Activated naive CD8-positive, alpha-beta T cell treated with anti-CD3 and anti-CD28 coated beads, Interleukin-2, amount 50 U/mL, for 24 hours (primary cell): ENCODE measurements around the gene APBA2.

Experiments used
- ATAC-seq: fragments of 150-1000 bp; cut with Tn5 transposase; one replicate; pipeline ENCODE4 v1.10.0; 2021
- DNase-seq: peaks from one replicate; pipeline ENCODE4 v3.0.0; 2021
- H3K27ac Mint-ChIP-seq: one replicate; pipeline ENCODE4 v1.8.0; 2021; ENCODE audit warnings: mild to moderate bottlenecking, mixed read lengths
- H3K27me3 Mint-ChIP-seq: one replicate; pipeline ENCODE4 v1.8.0; 2021; ENCODE audit warnings: mixed read lengths
- H3K36me3 Mint-ChIP-seq: one replicate; pipeline ENCODE4 v1.8.0; 2021; ENCODE audit warnings: low read depth, mixed read lengths
- H3K4me1 Mint-ChIP-seq: one replicate; pipeline ENCODE4 v1.8.0; 2021; ENCODE audit warnings: mixed read lengths
- H3K4me3 Mint-ChIP-seq: one replicate; pipeline ENCODE4 v1.8.0; 2021; ENCODE audit warnings: mild to moderate bottlenecking, moderate library complexity, mixed read lengths
- H3K9me3 Mint-ChIP-seq: one replicate; pipeline ENCODE4 v1.8.0; 2021; ENCODE audit warnings: mixed read lengths

The APBA2 gene

GRCh38 chr15:29071232-29071881, 185.6 kb downstream of the APBA2 start:
- no peak for ATAC-seq
- no peak for DNase-seq
- Mint-ChIP-seq H3K27ac (no peak overlapping the region), H3K27me3 (no peaks in the 10 kb centered on the region), H3K4me1 (peaks cover 3% of the 10 kb centered on the region), H3K36me3 (peaks cover 8% of the 10 kb centered on the region), H3K4me3 (no peak overlapping the region), H3K9me3 (peaks cover 5% of the 10 kb centered on the region)

- Mint-ChIP-seq H3K4me1 (peaks cover 3% of the 10 kb centered on the region), H3K27me3 (no peaks in the 10 kb centered on the region), H3K36me3 (peaks cover 8% of the 10 kb centered on the region), H3K9me3 (peaks cover 5% of the 10 kb centered on the region), H3K4me3 (no peak overlapping the region), H3K27ac (no peak overlapping the region)
- DNase-seq: no peak
- ATAC-seq: no peak
These were observed 186.1 kb downstream of the APBA2 start for GRCh38 chr15:29071882-29072273.

- Mint-ChIP-seq H3K36me3 (peaks cover 10% of the 10 kb centered on the region), H3K4me1 (no peaks in the 10 kb centered on the region), H3K27me3 (no peaks in the 10 kb centered on the region), H3K4me3 (no peak overlapping the region), H3K27ac (no peak overlapping the region), H3K9me3 (peaks cover 5% of the 10 kb centered on the region)
- DNase-seq (no peak), ATAC-seq (peak; percentile 18)
These were observed 186.7 kb downstream of the APBA2 start for GRCh38 chr15:29072444-29072843.

GRCh38 chr15:29074045-29074444, 188.3 kb downstream of the APBA2 start:
- H3K4me3 Mint-ChIP-seq: no peak overlapping the region
- DNase-seq: no peak
- peaks cover 8% of the 10 kb centered on the region for H3K36me3 Mint-ChIP-seq
- H3K9me3 Mint-ChIP-seq: peaks cover 2% of the 10 kb centered on the region
- no peaks in the 10 kb centered on the region for H3K27me3 Mint-ChIP-seq
- H3K27ac Mint-ChIP-seq: no peak overlapping the region
- H3K4me1 Mint-ChIP-seq: no peaks in the 10 kb centered on the region
- ATAC-seq: no peak

GRCh38 chr15:29078541-29078940, 192.8 kb downstream of the APBA2 start:
- no peaks in the 10 kb centered on the region for H3K9me3 Mint-ChIP-seq
- DNase-seq (no peak), ATAC-seq (no peak)
- no peaks in the 10 kb centered on the region for H3K4me1 Mint-ChIP-seq
- no peak overlapping the region for H3K27ac Mint-ChIP-seq
- H3K4me3 Mint-ChIP-seq: no peak overlapping the region
- peaks cover 2% of the 10 kb centered on the region for H3K36me3 Mint-ChIP-seq
- no peaks in the 10 kb centered on the region for H3K27me3 Mint-ChIP-seq

- DNase-seq: no peak
- Mint-ChIP-seq H3K9me3 (peaks cover under 1% of the 10 kb centered on the region), H3K36me3 (peaks cover 2% of the 10 kb centered on the region), H3K4me3 (no peak overlapping the region), H3K27ac (no peak overlapping the region), H3K27me3 (no peaks in the 10 kb centered on the region), H3K4me1 (no peaks in the 10 kb centered on the region)
- no peak for ATAC-seq
These were observed 193.7 kb downstream of the APBA2 start for GRCh38 chr15:29079479-29079878.

GRCh38 chr15:29081781-29082180, 196.0 kb downstream of the APBA2 start:
- no peak for DNase-seq
- Mint-ChIP-seq H3K27me3 (no peaks in the 10 kb centered on the region), H3K9me3 (peaks cover 4% of the 10 kb centered on the region), H3K36me3 (peaks cover 6% of the 10 kb centered on the region), H3K27ac (no peak overlapping the region), H3K4me1 (no peaks in the 10 kb centered on the region), H3K4me3 (no peak overlapping the region)
- no peak for ATAC-seq

- Mint-ChIP-seq H3K27me3 (no peaks in the 10 kb centered on the region), H3K4me3 (no peak overlapping the region), H3K27ac (no peak overlapping the region), H3K36me3 (peaks cover 4% of the 10 kb centered on the region), H3K4me1 (peaks cover 6% of the 10 kb centered on the region), H3K9me3 (peaks cover 4% of the 10 kb centered on the region)
- ATAC-seq: no peak
- no peak for DNase-seq
These were observed 197.4 kb downstream of the APBA2 start for GRCh38 chr15:29083161-29083560.

- H3K27ac Mint-ChIP-seq: peak overlapping the region; percentile 19
- no peak for ATAC-seq
- H3K9me3 Mint-ChIP-seq: peaks cover 4% of the 10 kb centered on the region
- peaks cover 13% of the 10 kb centered on the region for H3K4me1 Mint-ChIP-seq
- no peaks in the 10 kb centered on the region for H3K27me3 Mint-ChIP-seq
- H3K36me3 Mint-ChIP-seq: peaks cover 4% of the 10 kb centered on the region
- no peak for DNase-seq
- no peak overlapping the region for H3K4me3 Mint-ChIP-seq
These were observed 198.1 kb downstream of the APBA2 start for GRCh38 chr15:29083858-29084257.

- Mint-ChIP-seq H3K36me3 (peaks cover 4% of the 10 kb centered on the region), H3K27me3 (no peaks in the 10 kb centered on the region), H3K4me1 (peaks cover 22% of the 10 kb centered on the region), H3K9me3 (peaks cover 4% of the 10 kb centered on the region), H3K4me3 (no peak overlapping the region), H3K27ac (no peak overlapping the region)
- ATAC-seq (no peak), DNase-seq (no peak)
These were observed 200.2 kb downstream of the APBA2 start for GRCh38 chr15:29086001-29086400.

- H3K27ac Mint-ChIP-seq: no peak overlapping the region
- no peak overlapping the region for H3K4me3 Mint-ChIP-seq
- peaks cover 4% of the 10 kb centered on the region for H3K9me3 Mint-ChIP-seq
- ATAC-seq (no peak), DNase-seq (no peak)
- H3K36me3 Mint-ChIP-seq: peaks cover 4% of the 10 kb centered on the region
- no peaks in the 10 kb centered on the region for H3K27me3 Mint-ChIP-seq
- peaks cover 22% of the 10 kb centered on the region for H3K4me1 Mint-ChIP-seq
These were observed 201.1 kb downstream of the APBA2 start for GRCh38 chr15:29086891-29087290.

GRCh38 chr15:29087521-29088285, 201.9 kb downstream of the APBA2 start:
- no peak overlapping the region for H3K27ac Mint-ChIP-seq
- no peaks in the 10 kb centered on the region for H3K27me3 Mint-ChIP-seq
- peaks cover 4% of the 10 kb centered on the region for H3K9me3 Mint-ChIP-seq
- ATAC-seq (no peak), DNase-seq (no peak)
- H3K4me1 Mint-ChIP-seq: peaks cover 22% of the 10 kb centered on the region
- no peak overlapping the region for H3K4me3 Mint-ChIP-seq
- peaks cover 4% of the 10 kb centered on the region for H3K36me3 Mint-ChIP-seq

GRCh38 chr15:29088666-29089065, 202.9 kb downstream of the APBA2 start:
- ATAC-seq: no peak
- H3K4me1 Mint-ChIP-seq: peaks cover 22% of the 10 kb centered on the region

GRCh38 chr15:29089731-29090616, 204.2 kb downstream of the APBA2 start:
- peak; percentile 56 for ATAC-seq
- Mint-ChIP-seq H3K27me3 (no peaks in the 10 kb centered on the region), H3K27ac (no peak overlapping the region), H3K36me3 (peaks cover 3% of the 10 kb centered on the region), H3K4me3 (peak overlapping the region; percentile 57), H3K4me1 (peaks cover 22% of the 10 kb centered on the region), H3K9me3 (no peaks in the 10 kb centered on the region)
- DNase-seq: peak; percentile 30

More at GRCh38 chr15:29088666-29089065, 202.9 kb downstream of the APBA2 start:
- Mint-ChIP-seq H3K27ac (peak overlapping the region; percentile 8), H3K36me3 (peaks cover 4% of the 10 kb centered on the region), H3K27me3 (no peaks in the 10 kb centered on the region), H3K4me3 (no peak overlapping the region), H3K9me3 (peaks cover 4% of the 10 kb centered on the region)
- no peak for DNase-seq
